Stomach (tissue), 9 donors: ENCODE measurements around the gene TXNDC5. TPM values are rescaled to one million over a fixed set of nuclear protein-coding genes. Genes with fewer than 3 reads are reported as not detected.

Experiments used
- DNase-seq, 2 donors: peaks; one replicate each; pipeline versions ENCODE4 v3.0.0 to v3.0.0-alpha.2; 2013 to 2019
- H3K27ac ChIP-seq, 5 donors: fragments of 200-600 bp in 4 of 5; sonication (generic) in 4 of 5; one replicate each; pipeline ENCODE4 v1.5.1; 2013 to 2019; ENCODE audit warnings: mild to moderate bottlenecking in 1 of 5, moderate library complexity in 1 of 5
- H3K27me3 ChIP-seq, 3 donors: fragments of 200-600 bp; sonication (generic); one replicate each; pipeline ENCODE4 v1.5.1; 2017 to 2019; ENCODE audit warnings: mixed run types in 1 of 3
- H3K36me3 ChIP-seq, 4 donors: fragments of 200-600 bp; sonication (generic); 1 replicate in 3 of 4; 2 replicates in 1 of 4; pipeline ENCODE4 v1.5.1; 2016 to 2019
- H3K4me1 ChIP-seq, 4 donors: fragments of 200-600 bp; sonication (generic); one replicate each; pipeline ENCODE4 v1.5.1; 2016 to 2019
- H3K4me3 ChIP-seq, 4 donors: fragments of 200-600 bp; sonication (generic) in 3 of 4; one replicate each; pipeline ENCODE4 v1.5.1; 2016 to 2019; ENCODE audit warnings: mild to moderate bottlenecking in 1 of 4
- H3K9me3 ChIP-seq, 4 donors: fragments of 200-600 bp; sonication (generic); one replicate each; pipeline ENCODE4 v1.5.1; 2016 to 2019
- CTCF ChIP-seq, 7 experiments: fragments of 450-650 bp in 4 of 7; fragments of 200-600 bp in 3 of 7; sonication (generic) in 3 of 7; IDR thresholded peaks; one replicate each; pipeline ENCODE4 v1.5.1; 2016 to 2019; ENCODE audit warnings: antibody characterized with exemption in 7 of 7, control low read depth in 2 of 7, mild to moderate bottlenecking in 1 of 7
- EP300 ChIP-seq: sonication (generic); formaldehyde crosslinking; IDR thresholded peaks from one replicate; pipeline ENCODE4 v1.6.1; 2017; ENCODE audit warnings: antibody characterized with exemption
- POLR2A ChIP-seq, 4 donors: fragments of 450-650 bp; IDR thresholded peaks; one replicate each; pipeline ENCODE4 v1.6.1; 2016; ENCODE audit warnings: antibody characterized with exemption in 4 of 4, control low read depth in 2 of 4, mild to moderate bottlenecking in 1 of 4, moderate library complexity in 1 of 4
- POLR2AphosphoS5 ChIP-seq, 3 donors: sonication (generic); formaldehyde crosslinking; IDR thresholded peaks; one replicate each; pipeline ENCODE4 v1.6.1; 2016; ENCODE audit warnings: antibody characterized with exemption in 3 of 3
- WGBS, 5 donors: extraction: QIAGEN DNeasy Blood & Tissue Kit in 3 of 5; methylation state at CpG; one replicate each; pipeline versions ENCODE4 v1.1.5 to v1.1.7; 2013 to 2018; 5-methylcytosine and 5-hydroxymethylcytosine counted together
- intact Hi-C: fragments of 100-400 bp; cut with DNase I; formaldehyde crosslinking; loops from one replicate; pipeline ENCODE4 v1.15.1; 2023; ENCODE audit warnings: low total_unique reads
- polyA plus RNA-seq, 3 donors: library from polyadenylated mRNA; stranded (reverse); fragments of 200-250 nt; gene quantifications; one replicate each; pipeline ENCODE4 v1.2.3, GENCODE V29; 2013
- total RNA-seq, 5 donors: library from RNA; depleted of rRNA; stranded (reverse); fragments of >200 nt; gene quantifications; one replicate each; pipeline versions ENCODE4 v1.1.0 to v1.2.3, GENCODE V29; 2014 to 2016
- donor health status: healthy with polysubstance abuse.
- donor health status: Bipolar disorder and iron deficiency.
- donor health status: healthy.

The TXNDC5 gene
- total and polyA plus RNA-seq, 8 donors: 27.4 to 260 (median 48.2) TPM

- Histone ChIP-seq H3K27me3 (no peaks in the 10 kb centered on the region), H3K36me3 (no peaks in the 10 kb centered on the region), H3K9me3 (no peaks in the 10 kb centered on the region), H3K4me1 (no peaks in the 10 kb centered on the region), H3K27ac (no peak overlapping the region), H3K4me3 (no peak overlapping the region)
- WGBS, 5 donors: 41 to 65% (median 55%) methylated on average over 1 of the region's 1 CpG
- TF ChIP-seq EP300 (no peak), POLR2AphosphoS5 (IDR thresholded peaks at IDR 0.05) (no peak), POLR2A (IDR thresholded peaks at IDR 0.05) (no peak), CTCF (IDR thresholded peaks at IDR 0.05) (no peak)
- DNase-seq: no peak
- intact Hi-C loops: no loop called here
Observed at GRCh38 chr6:7958464-7958863, 47.9 kb upstream of the TXNDC5 start.

GRCh38 chr6:7956257-7956656 is 45.7 kb upstream of the TXNDC5 start:
- H3K27me3 ChIP-seq: no peaks in the 10 kb centered on the region
- H3K27ac ChIP-seq: no peak overlapping the region
- no peak overlapping the region for H3K4me3 ChIP-seq
- no peaks in the 10 kb centered on the region for H3K4me1 ChIP-seq
- DNase-seq: no peak
- TF ChIP-seq EP300: no peak
- no peak for TF ChIP-seq CTCF (IDR thresholded peaks at IDR 0.05)
- no peak for TF ChIP-seq POLR2A (IDR thresholded peaks at IDR 0.05)
- TF ChIP-seq POLR2AphosphoS5 (IDR thresholded peaks at IDR 0.05): no peak
- intact Hi-C loops: no loop called here
- H3K9me3 ChIP-seq: no peaks in the 10 kb centered on the region
- H3K36me3 ChIP-seq: no peaks in the 10 kb centered on the region
- 94 to 98% (median 97%) methylated on average over 1 of the region's 1 CpG for WGBS, 5 donors

- no peak for DNase-seq
- intact Hi-C loops: no loop called here
- H3K4me3 ChIP-seq: no peak overlapping the region
- no peaks in the 10 kb centered on the region for H3K36me3 ChIP-seq
- H3K9me3 ChIP-seq: no peaks in the 10 kb centered on the region
- no peaks in the 10 kb centered on the region for H3K4me1 ChIP-seq
- no peak for TF ChIP-seq CTCF (IDR thresholded peaks at IDR 0.05)
- no peak for TF ChIP-seq POLR2A (IDR thresholded peaks at IDR 0.05)
- TF ChIP-seq POLR2AphosphoS5 (IDR thresholded peaks at IDR 0.05): no peak
- TF ChIP-seq EP300: no peak
- no peaks in the 10 kb centered on the region for H3K27me3 ChIP-seq
- no peak overlapping the region for H3K27ac ChIP-seq
- WGBS, 5 donors: 86 to 96% (median 91%) methylated on average over 4 of the region's 4 CpGs
Observed at GRCh38 chr6:7954477-7955200, 44.1 kb upstream of the TXNDC5 start.

GRCh38 chr6:7953753-7954152 is 43.2 kb upstream of the TXNDC5 start:
- Histone ChIP-seq H3K36me3 (no peaks in the 10 kb centered on the region), H3K4me1 (no peaks in the 10 kb centered on the region), H3K4me3 (no peak overlapping the region), H3K27ac (peak overlapping the region in 1 of 5 donors; percentile 31), H3K9me3 (peaks cover 0 to 7% (median 3%) of the 10 kb centered on the region in 4 donors), H3K27me3 (no peaks in the 10 kb centered on the region)
- intact Hi-C loops: no loop called here
- TF ChIP-seq POLR2A (IDR thresholded peaks at IDR 0.05) (no peak), CTCF (IDR thresholded peaks at IDR 0.05) (no peak), EP300 (no peak), POLR2AphosphoS5 (IDR thresholded peaks at IDR 0.05) (no peak)
- 32 to 54% (median 49%) methylated on average over 1 of the region's 1 CpG for WGBS, 5 donors
- DNase-seq: no peak
